HG03354 (cell line): Measurements from ENCODE around the gene USP46.

ENCODE experiments used
- ATAC-seq: cut with Tn5 transposase; IDR thresholded peaks from one replicate; pipeline ENCODE4 v1.9.1; 2021; ENCODE audit warnings: mild to moderate bottlenecking; ENCODE audit not compliant: unreplicated experiment, poor library complexity, severe bottlenecking

USP46 gene

DNA sequence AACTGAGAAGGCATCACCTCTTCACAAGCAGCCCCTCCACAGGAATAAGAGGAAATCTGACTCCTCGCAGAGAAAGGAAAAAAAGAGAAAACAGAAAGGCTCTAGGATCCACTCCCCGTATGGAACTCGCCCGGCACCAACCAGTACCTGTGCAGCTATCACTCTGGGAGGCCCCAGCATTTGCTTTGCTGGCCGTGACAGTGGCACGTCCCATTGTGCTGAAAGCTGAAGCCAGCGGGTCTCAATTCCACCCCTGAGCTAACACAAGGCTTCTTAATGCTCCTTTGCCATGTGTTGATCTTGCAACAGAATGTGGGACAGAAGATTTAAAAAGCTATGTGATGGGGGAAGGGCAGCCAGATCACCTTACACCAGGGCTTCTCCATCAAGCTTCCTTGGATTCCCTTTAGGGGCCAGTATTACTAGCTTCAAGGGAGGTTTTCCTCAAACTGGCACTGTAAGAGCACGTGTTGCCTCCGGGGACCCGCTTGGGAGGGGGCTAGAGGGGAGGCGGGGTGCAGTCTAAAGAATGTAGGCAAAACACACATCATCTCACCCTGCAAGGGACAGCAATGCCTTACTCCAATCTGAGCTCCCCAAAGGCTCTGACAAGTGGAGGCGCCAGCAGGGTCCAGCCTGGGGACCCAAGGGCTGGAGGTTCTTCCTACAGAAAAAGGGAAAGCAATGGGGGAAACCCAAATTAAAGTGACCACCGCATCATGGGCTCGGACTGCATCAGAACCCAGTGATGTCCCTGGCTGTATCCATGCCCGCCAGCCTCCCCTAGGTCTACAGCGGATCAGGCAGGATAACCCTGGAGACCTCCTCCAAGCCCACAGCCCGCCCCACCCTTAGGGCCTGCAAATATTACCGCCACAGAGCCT, 1.2 kb downstream of the USP46 start:
- ATAC-seq: no peak

DNA sequence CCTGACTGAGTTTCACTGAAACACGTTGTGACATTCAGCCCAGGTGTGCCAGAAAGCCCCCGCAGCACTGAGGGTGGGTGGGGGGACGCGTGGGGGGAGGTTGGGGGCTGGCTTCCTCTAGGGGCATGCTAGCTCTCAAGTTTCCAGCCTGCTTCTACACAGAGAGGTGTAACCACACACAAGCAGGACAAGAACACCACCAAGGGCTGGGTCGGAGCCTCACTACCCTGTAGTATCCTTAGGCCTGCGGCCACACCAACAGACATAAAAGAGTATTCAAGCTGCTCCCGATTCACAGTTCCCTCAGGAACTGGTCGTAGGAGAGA, 1.8 kb downstream of the USP46 start:
- no peak for ATAC-seq

DNA sequence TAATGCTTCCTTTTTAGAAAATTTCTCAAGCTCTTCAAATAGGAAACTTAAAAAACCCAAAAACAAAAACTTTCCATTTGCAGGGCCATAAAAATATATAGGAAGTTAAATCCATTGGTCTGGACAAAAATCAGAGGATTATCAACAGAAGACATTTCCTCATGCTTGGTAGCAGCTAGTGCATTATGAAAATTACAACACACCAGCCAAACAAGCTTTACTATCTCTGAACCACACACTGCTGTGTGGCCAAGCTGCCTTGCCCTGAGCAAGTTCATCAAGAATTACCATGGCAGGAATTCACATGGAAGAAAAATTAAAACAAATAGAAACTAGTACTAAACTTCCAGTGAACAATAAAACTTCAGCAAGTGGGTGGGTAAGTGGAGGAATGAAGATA, 3.6 kb downstream of the USP46 start:
- no peak for ATAC-seq

DNA sequence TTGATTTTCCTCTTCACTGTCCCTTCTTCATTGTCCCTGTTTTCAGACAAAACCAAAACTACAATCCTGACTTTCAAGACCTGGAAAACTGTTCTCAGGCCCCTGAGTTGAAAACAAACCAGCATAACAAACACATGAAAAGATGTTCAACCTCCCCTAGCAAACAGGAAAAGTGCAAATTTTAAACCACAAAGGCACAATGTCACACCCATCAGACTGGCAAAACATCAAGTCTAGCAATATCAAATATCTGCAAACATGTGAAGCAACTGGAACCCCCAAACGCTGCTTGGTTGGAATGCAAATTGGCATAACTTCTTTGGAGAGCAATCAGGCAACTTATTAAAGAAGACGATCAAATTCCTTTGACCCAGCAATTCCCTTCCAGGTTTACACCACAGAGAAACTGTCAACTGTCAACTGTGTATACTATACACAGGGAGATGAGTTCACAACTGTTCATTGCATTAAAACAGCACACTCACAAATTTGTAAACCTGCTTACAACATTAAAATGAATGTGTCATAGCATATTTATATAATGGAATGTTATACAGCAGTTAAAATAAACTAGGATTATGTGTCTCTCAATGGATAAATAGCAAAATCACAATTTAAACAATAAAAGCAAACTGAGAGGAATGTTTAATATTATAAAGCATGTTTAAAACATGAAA, 7.0 kb downstream of the USP46 start:
- no peak for ATAC-seq

DNA sequence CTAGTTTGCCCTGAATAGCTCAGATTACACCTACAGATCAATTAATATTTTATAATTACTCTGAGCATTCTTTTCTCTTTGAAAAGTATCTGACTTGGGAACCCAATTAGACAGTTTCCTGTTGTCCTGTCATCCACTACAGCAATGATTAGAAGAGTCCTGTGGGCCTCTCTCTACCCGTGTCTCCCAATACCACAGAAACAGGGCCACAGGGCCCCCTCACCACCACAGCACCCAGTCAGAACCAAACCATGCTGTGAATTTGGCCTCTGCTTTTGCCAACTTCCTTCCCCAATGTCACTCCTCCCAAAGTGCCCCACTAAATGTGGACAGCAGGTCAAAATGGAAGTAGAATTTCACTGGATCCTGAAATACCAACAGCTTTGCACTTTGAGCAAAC, 10.3 kb downstream of the USP46 start:
- no peak for ATAC-seq

DNA sequence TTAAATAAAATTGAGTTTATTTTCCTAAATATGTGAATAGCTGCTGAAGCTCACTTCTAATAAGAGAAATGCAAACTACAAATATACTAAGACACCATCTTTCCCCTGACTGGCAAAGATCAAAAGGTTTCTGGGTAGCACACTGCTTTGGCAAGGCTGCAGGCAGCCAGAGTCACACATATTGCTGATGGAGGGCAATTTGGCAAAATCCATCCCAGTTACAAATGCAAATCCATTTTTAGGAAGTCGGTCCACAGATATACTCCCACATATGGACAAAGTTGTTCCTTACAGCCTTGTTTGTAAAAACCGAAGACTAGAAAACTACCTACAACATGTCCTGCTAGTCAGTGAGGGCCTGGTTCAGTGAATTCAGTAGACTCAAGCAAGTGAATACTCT, 12.4 kb downstream of the USP46 start:
- no peak for ATAC-seq

DNA sequence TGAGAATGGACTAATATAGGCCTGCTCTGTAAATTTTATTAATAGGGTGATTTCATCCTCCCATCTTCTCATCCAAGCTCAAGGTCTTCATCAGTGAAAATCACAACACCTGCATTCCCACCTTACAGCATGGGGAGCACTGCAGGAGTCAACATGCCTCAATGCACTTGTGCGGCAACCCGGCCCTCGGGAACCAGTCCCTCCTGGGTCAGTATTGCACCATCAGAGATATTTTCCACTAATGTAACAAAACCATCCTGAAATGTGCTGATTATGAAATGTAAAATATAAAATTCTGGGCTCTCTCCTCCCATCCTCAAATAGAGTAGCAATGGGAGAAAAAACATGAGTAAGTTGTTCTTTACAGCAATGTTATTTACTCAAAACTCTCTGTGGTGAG, 13.0 kb downstream of the USP46 start:
- no peak for ATAC-seq

DNA sequence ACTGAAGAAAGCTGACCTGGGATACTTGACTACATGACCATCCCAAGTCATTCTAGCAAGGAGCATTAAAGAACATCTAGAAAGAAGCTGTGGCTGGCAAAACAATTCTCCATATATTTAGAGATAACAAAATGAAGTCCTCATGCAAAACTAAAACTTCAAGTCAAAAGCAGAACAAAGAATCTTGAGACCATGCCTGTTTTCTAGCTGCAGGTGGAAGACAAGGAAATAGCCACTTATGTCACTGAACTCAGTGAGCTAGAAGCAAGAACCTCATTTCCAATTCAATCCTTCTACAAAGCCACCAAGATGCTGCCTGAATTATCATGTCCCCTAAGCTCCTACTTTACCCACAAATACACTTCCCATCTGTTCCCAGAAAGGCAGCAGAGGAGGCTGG, 13.8 kb downstream of the USP46 start:
- ATAC-seq: no peak

DNA sequence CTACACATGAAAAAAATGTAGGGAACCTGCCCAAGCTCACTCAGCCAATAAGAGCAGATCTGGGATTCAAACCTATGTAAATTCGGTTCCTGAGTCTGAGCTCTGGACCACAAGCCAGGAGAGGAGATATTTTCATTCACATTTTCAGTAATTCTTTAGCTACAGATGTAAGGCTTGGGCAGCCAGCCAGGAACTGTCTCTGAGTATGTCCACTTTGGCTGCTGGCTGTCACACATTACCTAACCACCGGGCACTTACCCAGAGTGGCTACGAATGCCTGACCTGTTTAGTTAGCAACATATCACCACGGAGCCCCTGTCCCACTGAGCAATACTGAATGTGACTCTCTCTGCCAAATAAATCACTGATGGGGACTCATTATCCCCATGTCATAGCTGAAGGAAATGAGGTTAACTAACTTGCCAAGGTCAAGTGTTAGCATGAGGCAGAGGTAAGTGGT, 15.3 kb downstream of the USP46 start:
- peak; percentile 35 for ATAC-seq

DNA sequence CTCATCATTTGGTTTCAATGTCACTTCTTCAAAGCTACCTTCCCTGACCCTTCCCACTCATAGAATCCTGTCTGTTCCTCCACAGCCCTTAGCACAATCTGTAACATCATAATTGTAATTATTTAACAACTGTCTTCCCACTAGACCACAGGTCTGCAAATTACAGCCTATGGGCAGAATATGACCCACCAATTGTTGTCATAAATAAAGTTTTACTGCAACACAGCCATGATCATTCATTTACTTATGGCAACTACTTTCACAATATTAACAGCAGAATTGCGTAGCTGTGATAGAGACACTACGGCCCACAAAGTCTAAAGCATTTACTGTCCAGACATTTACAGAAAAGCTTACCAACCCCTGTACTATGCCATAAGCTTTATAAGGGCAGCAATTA, 15.9 kb downstream of the USP46 start:
- no peak for ATAC-seq

DNA sequence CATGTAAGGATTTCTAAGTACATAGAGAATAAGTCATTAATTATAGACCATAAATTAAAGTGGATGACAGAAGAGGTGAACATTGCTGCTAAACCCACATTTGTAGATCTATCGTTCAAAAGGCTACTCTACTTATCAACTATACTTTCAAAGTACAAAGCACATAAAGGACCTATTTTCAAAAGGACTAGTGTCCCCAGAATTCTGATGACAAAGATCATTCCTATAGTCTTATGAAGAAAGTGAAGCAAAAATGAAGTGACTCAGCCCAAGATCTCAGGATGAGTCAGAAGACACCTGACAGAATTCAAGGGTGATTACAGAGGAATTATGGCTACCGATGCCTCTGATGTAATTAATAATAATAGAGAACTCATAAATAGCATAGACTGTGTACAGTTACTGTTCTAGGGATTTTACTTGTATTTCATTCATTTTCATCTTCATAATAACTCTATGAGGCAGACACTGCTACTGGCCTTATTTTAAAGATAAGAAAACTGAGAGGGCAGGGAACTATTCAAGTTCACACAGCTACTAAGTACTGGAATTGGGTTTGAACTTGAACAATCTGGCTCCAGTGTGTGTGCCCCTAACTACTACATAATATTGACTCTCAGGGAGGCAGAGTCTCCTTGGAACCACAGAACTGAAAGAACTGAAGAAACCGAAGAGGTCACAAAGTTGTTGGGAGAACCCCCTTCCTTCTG, 17.1 kb downstream of the USP46 start:
- peak; percentile 81 for ATAC-seq

DNA sequence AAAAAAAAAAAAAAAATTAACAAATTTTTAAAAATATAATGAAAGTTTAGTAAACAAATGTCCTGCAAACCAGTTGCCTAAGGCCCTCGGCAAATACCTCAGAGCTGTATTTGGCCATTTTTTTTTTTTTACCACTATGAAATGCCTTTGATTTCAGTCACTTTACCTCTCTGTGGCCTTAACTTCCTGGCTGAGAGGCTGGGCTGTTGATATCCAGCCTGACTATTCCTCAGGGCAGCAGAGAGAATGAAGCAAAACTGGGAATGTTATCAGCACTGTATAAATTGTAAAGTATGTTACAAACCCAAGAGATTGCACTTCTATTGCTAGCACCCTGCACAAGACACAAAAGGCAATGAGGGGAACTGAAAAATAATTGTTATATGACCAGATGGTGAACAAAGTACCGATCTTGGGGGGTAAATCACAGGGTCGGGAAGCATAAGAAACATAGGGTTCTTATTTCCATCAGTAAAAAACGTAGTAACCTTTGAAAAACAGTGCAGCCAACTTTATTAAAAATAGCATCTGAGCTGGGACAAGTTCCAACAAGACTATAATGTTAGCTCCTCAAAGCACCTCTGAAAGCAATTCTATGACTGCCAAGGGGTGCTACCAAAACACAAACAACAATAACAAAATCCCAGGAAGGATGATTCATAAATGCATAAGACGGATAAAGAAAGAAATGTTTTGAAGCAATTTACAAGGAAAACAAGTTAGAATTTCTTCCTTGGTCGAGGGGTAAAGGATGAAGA, 18.1 kb downstream of the USP46 start:
- no peak for ATAC-seq

DNA sequence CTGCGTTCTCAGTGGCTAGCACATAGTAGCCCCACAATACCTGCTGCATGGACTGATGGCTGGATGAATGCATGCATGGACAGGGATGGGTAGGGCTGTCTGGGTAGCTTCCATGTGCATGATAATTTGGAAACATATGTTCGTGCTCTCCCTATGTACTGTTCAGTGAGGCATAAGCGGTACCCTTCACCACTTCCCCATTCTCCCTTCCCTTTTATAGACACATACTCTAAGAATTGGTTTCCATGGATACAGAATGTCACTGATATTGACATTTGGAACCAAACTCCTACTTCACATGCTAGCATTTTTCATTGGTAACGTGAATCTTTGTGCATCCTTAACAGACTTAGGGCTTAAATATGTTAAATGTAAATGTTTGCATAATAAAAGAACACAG, 20.4 kb downstream of the USP46 start:
- peak; percentile 63 for ATAC-seq

DNA sequence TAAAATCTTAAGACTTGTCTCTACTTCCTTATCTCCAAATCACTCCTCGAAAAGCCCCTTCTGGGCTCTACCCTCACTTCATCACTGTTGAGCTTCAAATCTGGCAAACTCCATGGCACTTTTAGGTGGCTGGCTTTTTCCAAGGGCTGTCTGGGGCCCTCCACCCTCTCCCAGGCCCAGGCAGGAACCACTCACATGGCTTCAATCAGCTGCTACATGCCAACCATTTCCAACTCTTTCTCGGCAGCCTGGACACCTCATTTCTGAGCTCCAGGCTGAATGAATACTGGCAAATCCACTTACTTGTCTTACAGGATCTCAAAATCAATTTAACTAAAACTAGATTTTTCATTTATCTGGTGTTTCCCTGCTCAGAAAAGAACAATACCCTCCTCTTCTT, 22.0 kb downstream of the USP46 start:
- no peak for ATAC-seq

DNA sequence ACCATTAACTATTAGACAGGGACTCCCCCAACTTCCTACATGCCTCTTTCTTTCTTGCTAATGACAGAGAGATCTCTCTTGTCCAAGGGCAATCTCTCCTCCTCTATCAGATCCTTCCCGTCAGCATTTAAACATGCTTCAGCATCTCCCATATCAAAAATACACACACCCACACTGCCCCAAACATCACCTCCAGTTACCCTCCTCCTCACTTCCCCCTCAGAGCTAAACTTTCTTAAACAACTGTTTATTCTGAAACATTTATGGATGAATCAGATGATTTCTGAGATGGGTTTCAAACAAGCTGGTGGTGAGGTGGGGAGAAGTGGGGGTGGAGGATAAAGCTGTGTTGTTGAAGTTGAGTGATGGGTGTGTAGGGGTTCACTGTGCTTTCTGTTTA, 23.5 kb downstream of the USP46 start:
- ATAC-seq: no peak

DNA sequence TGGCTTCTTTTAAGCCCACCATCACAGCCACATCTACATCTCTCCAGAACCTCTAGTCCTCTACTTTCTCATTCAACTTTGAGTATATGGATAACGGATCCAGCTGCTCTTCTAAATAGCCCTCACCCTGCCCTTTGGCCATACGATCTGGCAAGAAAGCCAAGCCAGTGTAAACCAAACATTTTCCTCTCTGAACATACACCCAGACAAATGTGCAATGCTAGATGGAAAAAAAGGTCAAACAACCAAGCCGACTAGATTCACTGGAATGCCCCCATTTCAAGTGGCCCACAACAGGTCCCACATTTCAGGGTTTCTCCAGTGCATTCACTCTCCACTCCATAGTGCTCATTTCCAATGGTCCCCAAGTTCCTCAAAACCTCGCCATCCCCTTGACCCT, 24.0 kb downstream of the USP46 start:
- ATAC-seq: no peak

DNA sequence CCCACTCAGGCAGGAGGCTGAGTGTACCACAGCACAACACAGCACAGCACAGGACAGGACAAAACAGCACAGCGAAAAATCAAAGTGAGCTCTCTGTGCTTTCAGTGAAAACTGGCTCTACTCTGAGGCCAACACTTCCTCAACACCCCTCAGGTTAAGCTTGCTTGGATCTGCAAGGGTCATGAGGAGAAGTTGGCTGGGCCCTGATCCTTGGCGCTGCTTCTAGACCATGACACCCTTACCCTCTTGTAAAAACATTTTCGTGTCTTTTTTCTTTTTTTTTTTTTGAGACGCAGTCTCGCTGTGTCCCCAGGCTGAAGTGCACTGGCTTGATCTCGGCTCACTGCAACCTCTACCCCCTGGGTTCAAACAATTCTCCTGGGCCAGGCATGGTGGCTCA, 25.3 kb downstream of the USP46 start:
- no peak for ATAC-seq

DNA sequence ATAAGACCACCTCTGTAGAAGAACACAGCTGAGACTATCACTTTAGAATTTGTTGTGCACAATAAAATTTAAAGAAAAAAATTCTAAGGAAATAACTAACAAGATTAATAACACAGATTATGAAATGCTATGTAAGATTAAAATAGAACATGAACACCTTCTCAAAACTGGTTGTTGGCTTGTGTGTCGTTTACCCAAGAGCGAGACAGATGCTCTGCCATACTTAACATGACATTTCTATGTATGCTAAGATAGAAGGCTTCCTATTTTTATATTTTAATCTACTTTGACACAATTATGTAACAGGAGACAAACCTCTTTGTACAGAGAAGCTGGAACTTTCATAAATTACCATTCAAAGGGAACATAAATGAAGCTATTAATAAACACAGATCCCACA, 30.1 kb downstream of the USP46 start:
- no peak for ATAC-seq

DNA sequence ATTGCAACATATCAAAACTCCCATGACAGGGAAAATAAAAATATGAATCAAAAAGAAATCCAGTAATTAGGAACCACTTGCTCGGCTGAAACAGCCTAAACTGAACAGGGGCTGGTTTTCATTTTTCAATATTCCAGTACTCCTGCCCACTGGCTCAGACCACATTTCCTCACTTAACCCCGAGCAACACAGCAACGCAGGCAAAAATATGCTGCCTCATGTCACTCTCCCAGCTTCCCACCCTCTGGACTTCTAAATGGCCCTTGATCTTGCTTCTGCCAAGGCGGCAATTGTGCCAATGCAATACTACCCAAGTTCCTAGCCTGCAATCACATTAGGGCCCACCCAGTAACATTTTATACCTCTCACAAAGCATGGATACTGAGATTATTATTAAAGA, 30.6 kb downstream of the USP46 start:
- ATAC-seq: no peak

DNA sequence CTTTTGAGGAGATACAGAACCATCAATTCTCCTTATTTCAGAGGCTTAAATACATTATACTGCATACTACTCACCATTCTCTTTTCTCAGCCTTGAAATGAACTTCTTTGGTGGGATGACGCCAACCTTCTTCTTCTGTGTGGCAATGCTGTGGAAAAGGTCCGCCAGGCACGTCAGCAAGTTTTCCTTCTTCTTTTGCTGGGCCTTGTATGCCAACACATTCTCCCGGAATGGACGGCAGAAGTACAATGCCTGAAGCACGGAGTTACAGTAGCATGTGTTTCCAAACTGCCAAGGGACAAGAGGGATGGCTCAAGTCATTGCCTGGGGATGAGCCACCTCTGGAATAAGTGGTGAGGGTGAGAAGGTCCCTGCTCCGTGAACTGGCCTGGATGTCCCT, 31.2 kb downstream of the USP46 start:
- no peak for ATAC-seq
